Cerebellar nuclear complex (tissue), 1 donor: ENCODE results near the gene NVL.
"Not testable (repeated sequence)": the region's sequence is repeated elsewhere in the genome, so short reads cannot be mapped to it uniquely, and the experiment has no call there.

Source experiments
- DNase-seq, 2 experiments: peaks; one replicate each; lab custom pipeline; 2025; lab: John Stamatoyannopoulos, UW

NVL gene

DNA sequence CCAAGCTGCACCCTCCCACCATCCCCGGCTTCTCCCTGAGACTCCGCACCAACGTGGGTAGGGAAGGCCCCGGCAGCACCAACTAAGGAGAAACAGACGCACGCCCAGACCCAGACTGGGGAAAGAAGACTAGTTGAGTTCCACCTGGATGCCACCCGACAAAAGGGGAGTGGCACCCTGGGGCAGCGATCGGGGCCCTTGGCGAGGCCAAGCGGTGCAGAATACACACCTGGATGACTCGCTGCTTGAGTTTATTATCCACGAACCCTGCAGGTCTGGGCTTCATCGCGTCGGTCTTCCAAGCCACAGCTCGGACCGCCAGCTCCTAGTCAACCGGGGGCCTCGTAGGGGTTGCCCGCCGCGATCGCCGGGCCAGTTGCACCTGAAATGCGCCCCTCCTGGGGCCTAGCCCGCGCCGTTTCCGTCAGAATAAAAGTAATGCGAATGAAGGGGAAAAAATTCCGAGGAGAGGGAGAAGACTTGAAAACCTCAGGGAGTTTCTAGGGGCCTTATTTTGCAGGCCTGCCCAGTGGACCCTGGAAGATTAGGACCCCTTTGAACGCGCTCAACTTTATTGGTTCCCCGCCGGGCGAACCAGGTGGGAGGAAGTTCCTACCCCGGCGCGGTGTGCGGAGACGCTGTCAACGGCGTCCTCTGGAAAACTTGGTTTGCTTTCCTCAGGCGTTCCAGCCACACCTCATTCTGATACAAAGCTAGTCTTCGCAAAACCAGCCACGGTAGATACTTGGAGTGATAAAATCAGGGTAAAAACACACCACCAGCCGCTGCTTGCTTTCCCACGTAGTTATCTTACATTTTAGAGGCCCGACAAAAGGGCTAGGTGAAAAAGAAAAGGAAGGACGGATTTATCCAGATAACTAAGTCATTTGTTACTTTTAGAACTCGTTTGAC, at the start of gene NVL:
Gene NVL, minus strand, starts transcription at position 331 of the 912 bp plus-strand sequence. Its CDS starts 45 bp downstream, at position 286.
- peak in 1 of 2 experiments; percentile 68 for DNase-seq

DNA sequence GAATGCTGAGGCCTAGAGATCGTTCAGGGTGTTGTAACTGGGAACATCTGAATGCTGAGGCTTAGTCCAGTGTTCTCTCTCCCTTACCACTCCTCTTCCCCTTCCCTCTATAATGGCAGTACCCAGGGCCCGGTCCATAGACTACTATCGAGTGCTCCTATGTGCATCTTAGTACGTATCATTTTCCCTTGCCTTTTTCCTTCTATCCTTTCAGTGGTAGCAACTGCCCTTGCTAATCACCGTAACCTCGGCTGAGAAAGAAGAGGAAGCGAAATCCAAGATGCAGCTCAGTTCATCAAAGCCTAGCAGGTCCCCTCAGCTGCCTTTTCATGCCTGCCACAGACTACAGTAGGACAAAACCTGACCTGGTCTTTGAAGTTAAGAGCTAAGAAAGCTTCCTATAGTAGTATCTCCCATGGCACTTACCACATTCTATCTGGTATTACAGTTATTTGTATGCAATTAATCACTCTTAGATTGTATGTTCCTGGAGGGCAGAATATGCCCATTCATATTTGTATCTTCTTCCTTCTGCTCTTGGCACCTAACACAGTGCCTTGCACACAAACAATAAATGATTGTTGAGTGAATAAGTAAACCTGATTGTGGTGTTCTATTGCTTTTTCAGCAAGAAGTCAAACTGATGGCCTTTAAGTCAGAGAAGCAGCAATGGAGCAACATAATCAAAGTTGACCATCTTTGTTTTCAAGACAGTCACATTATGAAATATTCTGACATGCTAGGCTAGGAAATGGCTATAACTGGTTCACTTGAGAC, 49.1 kb upstream of the NVL start:
- DNase-seq = no peak

DNA sequence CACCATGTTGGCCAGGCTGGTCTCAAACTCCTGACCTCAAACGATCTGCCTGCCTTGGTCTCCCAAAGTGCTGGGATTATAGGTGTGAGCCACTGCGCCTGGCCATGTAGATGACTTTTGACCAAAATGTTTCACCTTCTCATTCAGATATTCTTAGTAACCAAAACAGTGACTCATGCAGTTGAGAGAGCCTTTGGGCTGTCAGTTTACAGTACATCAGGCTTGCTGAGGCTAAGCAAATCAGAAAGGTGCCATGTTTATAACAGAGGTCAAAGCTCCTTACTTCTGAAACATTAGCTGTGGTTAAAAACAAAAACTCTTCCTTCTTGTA, 47.7 kb upstream of the NVL start:
- DNase-seq = no peak

DNA sequence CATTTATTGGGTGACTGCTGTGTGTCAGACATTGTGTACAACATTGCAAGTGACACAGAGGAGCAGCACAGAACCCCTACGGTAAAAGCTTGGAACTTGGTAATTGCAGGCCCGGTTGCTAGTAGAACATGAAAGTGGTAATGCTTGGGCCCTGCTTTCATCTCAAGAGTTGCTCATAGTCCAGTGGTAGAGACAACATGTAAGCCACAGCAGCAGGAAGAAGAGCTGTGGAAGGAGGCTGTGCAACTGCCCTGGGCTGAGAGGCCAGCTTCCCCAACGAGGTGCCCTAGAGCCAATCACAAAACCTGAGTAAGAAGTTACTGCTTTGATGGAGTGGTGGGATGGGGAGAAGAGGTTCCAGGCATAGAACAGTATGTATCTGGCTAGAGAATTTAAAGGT, 45.1 kb upstream of the NVL start:
- no peak for DNase-seq

DNA sequence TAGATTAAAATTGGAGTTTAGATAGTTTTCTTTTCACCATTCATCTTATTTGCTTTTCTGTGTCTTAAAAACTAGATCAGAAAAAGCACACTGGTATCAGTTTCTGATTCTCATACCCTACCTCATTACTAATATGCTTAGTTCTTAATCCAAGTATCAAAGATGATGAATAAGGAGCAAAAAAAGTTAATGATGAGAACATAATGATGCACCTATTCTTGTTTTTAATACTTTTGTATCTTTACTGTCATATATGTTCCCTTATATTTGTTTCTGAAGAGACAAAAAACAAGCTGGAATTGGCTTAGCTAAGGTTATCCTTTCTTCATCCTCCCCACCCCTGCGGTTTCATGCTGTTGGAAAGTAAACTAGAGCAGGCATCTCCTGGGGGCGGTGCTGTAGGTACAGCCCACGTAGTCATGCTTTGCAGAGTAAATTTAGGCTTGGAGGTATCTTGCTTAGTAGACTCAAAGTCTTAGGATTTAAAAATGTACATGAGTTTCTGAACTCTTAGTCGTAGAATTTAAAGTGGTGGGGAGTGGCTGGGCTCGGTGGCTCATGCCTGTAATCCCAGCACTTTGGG, 43.1 kb upstream of the NVL start:
- DNase-seq = no peak

DNA sequence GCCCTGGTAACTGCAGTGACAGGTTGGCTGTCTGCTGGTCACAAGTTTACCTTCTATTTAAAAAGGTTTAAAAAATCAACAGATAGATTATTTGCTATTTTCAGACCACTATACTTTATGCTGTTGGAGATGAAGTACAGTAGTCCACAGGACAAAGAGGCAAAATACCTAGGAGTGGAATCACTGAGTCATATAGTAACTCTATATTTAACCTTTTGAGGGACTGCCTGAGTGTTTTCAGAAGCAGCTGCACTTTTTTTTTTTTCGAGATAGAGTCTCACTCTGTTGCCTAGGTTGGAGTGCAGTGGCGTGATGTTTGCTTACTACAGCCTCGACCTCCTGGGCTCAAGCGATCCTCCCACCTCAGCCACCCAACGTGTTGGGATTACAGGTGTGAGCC, 38.4 kb upstream of the NVL start:
- DNase-seq = no peak

- no peak for DNase-seq
These were observed 29.2 kb upstream of the NVL start for GRCh38 chr1:224359207-224359606.

- no peak for DNase-seq
These were observed 28.3 kb upstream of the NVL start for GRCh38 chr1:224358237-224358636.

DNA sequence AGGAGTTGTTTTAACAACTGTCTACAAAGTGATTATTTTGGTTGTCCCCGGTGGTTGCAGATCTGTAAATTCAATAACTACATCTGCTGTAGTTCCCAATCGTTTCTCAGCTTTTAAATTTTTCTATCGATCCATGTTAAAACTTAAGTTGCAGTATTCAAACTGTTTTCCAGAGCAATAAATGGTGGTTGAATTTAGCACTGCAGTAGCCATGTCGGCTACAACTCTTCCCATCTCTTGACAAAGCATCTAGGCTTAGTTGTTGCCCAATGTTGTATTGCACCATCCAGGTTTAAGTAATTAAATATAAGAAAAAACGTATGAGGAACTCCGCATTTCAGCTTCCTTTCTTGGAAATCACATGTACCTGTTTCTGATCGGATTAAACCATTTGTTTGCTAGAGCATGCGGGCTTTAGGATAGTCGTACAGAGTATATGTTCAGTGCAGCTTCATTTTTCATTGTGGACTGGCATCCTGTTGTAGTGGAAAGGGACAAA, 27.7 kb upstream of the NVL start:
- DNase-seq = no peak

- peak; percentile 88 to 91 for DNase-seq
These were observed 27.0 kb upstream of the NVL start, which contains the start of gene CNIH4 for GRCh38 chr1:224356685-224357625. Gene CNIH4 (plus strand): TSS chr1:224356879. CDS start chr1:224356925, 46 bp downstream.

GRCh38 chr1:224353975-224354925, 24.3 kb upstream of the NVL start:
- DNase-seq = no peak

DNA sequence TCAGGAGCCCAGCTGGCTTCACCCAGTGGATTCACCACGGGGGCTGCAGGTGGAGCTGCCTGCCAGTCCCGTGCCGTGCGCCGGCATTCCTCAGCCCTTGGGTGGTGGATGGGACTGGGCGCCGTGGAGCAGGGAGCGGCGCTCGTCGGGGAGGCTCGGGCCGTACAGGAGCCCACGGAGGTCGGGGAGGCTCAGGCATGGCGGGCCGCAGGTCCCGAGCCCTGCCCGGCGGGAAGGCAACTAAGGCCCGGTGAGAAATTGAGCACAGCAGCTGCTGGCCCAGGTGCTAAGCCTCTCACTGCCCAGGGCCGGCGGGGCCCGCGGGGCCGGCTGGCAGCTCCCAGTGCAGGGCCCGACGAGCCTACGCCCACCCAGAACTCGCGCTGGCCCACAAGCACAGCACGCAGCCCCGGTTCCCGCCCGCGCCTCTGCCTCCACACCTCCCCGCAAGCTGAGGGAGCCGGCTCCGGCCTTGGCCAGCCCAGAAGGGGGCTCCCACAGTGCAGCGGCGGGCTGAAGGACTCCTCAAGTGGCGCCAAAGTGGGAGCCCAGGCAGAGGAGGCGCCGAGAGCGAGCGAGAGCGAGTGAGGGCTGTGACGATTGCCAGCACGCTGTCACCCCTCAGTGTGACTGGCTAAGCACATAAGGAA, 22.6 kb upstream of the NVL start:
- not testable (repeated sequence) for DNase-seq

DNA sequence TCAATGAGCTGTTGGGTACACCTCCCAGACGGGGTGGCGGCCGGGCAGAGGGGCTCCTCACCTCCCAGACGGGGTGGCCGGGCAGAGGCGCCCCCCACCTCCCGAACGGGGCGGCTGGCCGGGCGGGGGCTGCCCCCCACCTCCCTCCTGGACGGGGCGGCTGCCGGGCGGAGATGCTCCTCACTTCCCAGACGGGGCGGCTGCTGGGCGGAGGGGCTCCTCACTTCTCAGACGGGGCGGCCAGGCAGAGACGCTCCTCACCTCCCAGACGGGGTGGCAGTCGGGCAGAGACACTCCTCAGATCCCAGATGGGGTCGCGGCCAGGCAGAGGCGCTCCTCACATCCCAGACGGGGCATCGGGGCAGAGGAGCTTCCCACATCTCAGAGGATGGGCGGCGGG, 19.7 kb upstream of the NVL start:
- not testable (repeated sequence) for DNase-seq

DNA sequence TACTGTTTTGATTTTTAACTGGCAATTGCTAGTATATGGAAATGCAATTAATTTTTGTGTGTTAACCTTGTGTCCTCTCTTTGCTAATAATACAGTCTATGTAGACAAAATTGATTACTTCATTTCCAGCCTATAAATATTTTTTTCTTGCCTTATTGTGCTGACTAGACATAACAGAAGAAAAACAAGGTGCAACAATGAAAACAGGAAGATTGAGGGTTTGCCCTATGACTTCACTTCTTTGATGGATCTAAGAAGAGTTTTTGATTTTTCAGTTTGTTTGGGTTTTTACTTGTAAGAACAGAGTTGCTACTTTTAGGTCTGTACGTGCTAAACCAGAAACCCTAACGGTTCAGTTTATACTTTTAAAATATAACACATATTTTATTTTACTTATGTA, 18.2 kb upstream of the NVL start:
- no peak for DNase-seq

DNA sequence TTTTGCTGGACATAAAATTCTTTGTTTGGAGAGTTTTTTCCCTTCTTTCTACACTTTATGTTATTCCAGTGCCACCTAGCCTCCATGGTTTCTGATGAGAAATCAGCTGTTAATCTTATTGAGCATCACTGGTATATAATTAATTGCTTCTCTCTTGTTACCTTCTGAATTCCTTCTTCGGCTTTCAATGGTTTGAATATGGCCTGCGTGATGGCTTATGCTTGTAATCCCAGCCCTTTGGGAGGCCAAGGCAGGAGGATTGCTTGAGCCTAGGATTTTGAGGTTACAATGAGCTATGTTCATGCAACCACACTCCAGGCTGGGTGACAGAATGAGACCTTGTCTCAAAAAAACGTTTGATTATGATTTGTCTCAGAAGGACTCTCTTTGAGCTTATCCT, 13.7 kb upstream of the NVL start:
- DNase-seq = no peak

GRCh38 chr1:224340453-224341384, 10.7 kb upstream of the NVL start:
- not testable (repeated sequence) for DNase-seq

GRCh38 chr1:224339442-224340033, 9.6 kb upstream of the NVL start:
- no peak for DNase-seq
